HG02973 (cell line): ENCODE data around the gene COL6A3.
"Not testable (repeated sequence)": the region's sequence is repeated elsewhere in the genome, so short reads cannot be mapped to it uniquely, and the experiment has no call there.

ENCODE experiments used
- ATAC-seq: cut with Tn5 transposase; IDR thresholded peaks from one replicate; pipeline ENCODE4 v1.9.1; 2021; ENCODE audit warnings: moderate library complexity; ENCODE audit not compliant: unreplicated experiment

COL6A3 gene

DNA sequence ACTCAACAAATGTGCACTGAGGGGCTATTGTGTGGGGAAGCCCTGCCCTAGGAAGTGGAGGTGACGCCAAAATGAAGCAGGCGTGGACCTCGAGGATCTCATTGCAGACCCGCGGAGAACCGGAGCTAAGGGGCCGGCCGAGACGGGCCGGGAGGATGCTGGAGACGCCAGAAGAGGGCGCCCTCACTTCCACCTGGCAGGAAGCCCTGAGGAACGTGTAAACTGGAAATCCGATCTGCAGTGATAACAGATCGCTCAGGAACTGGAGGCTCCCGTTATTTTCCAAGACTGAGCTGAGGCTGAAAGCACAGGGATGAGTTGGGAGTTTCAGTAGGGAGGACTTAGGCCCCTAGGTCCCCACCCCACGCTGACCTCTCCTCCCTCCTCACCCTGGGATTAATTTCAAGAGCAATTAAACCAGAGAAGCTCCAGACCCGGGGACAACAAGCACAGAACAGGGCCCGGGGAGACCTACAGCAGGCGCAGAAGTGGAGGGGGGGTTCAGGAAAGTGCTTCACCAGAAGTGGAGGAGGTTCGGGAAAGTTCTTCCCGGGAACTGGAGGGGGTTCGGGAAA, 7.7 kb upstream of the COL6A3 start:
- no peak for ATAC-seq

DNA sequence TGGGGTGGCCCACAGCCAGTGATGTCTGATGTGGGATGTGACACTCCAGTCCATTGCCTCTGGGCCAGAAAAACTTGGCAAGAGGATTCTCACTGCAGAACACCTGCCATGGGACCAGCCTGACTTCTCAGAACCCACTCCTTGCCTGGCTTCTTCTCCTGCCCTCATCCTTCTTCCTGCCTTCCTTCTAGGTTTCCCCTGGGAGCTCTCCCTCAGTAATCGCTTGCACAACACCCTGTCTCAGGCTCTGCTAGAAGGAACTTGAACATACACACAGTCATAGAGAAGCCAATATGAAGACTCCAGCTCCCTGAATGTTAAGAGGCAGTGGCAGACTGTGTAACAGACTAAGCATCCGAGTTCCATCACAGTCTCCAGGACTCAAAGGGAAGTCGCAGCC, 4.3 kb upstream of the COL6A3 start:
- ATAC-seq, result no peak

DNA sequence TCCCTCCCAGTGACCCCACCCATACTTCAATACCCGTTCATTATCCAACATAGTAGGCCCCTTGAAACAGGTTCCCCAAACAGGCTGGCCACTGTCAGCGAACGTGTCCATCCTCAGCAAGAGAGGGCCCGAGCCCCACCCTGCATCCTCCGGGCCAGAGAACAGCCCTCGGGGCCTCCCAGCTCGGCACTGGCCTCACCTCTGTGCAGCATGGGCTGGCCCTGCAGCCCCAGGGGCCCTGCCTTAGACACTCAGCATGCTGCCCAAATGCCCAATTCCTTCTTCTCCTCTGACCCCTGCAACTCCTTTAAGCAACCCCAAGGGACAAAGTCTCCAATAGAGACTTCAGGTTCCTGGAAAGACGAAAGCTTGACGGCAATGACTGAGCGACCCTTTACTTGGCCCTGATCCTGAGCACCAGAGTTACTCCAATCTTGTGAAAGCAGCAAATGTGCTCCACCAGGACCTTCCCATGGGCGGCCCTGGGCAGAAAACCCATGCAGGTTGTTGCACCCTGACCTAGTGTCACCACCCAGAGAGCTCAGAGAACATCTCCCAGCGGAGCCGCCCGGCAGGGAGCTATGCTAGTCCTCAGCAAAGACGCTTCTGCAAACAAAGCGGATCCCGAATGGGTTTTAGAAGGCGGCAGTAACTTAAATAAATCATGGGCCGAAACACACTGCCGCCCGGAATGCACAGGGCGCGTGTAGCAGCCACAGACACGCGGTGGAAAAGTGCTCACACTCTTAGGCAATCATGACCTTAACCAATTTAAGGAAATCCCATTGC, 782 bp downstream of the COL6A3 start:
- no peak for ATAC-seq

DNA sequence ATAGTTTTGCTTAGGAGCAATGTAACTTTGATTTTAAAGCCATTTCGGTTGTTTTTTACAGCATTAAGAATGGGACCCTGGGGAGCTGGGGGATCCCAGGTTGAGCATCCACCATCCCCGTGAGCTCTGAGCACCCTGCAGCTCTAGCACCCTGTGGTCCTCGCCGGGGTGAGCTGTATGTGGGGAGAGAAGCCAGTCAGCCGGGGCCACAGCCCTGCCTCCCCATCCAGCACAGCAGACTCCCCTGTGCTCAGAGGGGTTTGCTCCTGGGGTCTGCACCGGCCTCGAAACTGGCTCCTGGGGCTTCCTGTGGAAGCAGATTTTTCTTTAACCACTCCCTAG, 1.3 kb downstream of the COL6A3 start:
- no peak for ATAC-seq

DNA sequence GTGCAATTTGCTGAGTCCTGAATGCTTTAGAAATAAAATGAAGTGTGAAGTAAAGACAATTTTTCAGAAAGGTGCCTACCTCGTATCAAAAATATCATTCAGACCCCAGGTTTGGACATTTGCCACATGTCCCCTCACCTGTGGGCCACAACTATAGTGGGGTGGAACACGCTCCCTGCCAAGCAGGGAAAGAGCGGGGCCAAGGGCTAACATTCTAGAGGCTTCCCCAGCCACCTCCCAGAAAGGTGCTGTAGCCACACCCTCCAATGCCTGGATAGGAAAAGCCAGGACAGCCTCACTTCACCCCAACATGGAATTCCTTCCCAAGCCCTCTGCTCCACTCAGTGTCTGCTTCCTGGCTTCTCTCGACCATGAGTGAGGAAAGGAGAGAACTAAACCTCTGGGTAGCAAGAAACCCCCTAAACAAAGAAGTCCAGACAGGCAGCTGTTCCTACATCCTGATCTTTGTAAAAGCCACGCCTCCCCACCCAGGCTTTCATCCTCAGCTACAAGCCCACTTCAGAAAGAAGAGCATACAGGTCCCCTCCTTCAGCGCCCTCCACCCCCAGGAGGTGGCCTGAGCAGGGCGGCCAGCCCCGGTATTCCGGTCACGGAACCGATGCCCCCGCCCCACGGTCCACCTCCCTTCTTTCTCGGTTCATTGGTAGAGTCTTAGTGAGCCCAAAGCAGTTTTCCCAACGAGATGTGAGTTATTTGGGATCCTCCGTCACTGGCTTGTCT, 2.1 kb downstream of the COL6A3 start:
- ATAC-seq, result no peak

DNA sequence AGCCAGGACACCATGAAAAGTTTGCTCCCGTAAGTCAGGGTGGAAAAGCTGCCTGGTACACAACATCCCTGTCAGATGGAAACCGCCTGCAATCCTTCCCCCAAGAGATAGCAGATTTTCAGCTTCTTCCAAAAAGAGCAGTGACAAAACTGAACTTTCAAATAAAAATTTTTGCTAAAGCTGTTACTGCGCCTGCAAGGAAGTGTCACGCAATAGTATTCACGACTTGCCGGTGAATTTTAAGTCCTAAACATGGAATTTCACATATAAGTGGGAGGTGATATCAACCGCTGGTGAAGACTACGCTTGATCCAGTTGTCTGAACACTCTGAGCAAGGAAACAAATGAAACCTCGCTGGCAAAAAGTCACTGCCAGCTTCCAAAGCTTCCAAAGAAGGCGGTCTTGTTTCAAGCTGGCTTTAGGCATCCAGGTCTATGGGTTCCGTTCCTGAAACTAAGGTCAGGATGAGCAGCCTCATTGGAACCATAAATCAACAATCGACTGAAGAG, 2.8 kb downstream of the COL6A3 start:
- ATAC-seq, result no peak

DNA sequence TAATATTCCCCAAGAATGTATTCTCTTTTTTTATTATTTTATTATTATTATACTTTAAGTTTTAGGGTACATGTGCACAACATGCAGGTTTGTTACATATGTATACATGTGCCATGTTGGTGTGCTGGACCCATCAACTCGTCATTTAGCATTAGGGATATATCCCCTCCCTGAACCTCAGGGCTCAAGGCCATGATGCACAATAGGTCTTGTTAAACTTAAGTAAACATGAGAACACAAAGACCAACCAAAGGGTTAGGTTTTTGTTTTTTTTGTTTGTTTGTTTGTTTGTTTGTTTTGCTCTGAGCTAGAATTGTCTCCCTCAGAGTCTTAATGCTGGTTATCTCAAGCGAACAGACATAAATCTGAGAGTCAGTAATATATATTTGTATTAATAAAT, 4.7 kb downstream of the COL6A3 start:
- not testable (repeated sequence) for ATAC-seq

DNA sequence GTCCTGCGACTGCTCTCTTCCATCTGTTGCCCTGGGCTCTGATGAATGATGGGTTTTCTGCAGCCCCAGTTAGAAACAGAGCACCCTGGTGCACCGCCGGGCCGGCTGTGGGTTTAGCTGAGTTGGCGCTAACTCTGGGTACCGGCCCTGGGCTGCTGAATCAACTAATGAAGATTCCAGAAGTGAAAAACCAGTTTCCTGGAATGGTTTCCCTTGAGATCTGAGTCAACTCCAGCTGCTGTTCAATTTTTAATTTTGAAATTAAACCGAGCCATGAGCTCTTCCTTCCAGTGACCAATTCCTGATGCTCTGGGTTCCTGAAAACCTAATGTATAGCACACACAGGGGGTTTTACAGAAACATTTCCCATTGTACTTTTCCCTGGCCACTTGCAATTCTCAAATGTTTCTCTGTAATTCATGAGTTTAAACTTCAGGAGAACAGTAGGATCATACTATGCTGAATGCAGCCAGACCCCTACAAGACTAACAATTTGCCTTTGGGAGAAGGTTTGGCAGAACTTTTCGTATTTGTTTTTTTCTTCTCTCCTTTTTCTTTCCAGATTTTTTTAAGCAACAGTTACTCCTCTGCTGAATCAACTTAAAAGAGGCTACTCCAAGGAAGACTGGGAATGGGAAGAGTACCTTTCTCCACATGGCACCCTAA, 5.5 kb downstream of the COL6A3 start:
- ATAC-seq, result no peak

DNA sequence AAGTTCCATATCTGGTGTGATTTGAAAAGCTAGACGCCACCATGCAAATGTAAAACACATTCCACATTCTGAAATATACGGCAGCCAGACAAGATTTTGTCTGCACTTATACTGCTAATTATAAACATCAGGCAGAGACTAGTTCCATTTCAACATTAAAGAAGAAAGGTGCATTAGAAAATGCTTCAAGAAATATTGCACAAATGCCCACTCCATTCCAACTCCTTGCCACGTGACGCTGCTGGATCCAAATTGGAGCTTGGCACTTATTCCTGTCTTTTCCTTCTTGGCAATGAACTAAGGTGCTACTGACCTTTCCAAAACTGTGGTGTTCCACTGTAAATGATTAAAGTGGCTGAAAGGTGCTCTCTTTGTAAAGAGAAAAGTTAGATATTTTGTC, 6.3 kb downstream of the COL6A3 start:
- ATAC-seq, result no peak

DNA sequence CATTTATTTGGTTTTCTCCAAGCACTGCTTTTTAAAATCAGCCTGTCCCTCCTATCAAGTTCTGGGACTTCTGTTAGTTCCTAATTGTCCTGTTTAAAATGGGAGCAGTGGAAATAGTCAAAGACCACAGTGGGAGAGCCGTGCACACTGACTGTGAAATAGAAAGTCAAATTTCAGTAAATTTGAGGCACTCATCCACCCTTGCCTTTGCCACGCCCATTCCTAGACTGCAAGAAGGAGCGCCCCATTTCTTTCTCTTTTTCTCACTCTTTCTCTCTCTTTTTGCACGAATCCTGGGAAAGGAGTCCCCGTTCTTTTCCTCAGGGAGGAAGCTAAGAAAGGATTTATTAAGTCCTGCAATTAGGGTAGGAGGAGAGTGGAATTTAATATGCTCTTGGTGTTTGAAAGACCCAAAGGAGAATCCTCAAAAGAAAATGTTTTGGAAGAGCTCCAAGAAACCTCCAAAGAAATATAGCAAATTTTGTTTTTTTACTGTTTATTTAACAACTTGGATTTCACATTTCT, 7.5 kb downstream of the COL6A3 start:
- ATAC-seq, result no peak

DNA sequence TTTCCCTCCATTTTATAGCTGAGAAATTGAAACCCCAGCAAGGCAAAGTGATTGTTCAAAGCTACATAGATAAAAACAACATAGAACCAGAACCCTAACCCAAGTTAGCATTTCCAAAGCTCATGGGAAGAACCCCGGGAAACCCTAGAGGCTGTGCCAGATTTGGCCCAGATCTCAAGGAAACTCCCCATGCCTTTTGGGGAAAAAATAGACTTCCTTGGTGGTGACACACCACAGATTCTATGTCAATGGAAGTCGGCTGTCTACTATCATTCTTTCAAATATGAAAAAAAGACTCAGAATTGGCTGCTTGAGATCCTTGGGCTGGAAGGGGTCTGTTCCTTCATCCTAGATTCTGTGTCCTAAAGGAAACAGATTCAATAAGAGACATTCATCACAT, 8.4 kb downstream of the COL6A3 start:
- ATAC-seq, result no peak

DNA sequence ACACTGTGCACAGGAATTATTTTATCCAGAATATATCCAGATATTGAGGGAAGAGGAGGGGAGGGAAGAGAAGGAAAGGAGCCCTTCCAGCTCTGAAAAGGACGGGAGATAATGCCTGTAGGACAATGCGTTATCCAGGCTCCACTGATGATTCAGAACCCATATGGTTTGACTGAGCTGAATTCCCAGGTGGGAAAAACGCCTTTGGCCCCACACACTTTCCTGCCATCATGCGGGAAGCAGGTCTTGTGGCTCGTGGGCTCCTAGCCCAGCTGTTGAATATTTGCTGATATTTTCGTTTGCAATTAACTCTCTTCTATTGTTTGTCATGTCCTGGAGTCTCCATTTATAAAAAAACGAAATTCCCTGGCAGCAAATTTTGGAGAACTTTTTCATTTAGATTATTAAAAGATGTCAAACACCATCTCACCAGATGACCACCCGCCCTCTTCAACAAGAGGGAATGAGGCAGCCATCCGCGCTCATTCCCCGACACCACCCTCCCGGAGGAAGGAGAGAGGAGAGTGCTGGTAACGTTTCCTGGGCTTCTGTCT, 8.9 kb downstream of the COL6A3 start:
- ATAC-seq, result no peak

DNA sequence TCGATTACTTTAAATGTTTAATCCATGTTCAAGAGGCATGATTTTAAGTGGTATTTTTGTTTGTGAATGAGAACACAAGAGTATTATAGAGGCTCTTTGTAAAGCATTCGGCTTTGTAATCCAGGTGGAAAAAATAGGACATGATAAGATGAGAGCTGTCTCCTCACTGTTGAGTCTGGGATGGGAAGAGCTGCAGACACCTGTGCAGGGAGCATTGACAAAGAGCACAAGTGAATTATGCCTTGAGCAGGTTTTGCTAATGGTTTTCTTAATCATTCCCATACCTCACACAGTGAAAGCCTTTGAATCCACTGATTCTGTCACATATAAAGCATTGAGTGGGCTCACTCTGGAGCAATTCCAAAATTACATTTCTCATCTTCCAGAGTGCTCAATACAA, 9.6 kb downstream of the COL6A3 start:
- no peak for ATAC-seq

DNA sequence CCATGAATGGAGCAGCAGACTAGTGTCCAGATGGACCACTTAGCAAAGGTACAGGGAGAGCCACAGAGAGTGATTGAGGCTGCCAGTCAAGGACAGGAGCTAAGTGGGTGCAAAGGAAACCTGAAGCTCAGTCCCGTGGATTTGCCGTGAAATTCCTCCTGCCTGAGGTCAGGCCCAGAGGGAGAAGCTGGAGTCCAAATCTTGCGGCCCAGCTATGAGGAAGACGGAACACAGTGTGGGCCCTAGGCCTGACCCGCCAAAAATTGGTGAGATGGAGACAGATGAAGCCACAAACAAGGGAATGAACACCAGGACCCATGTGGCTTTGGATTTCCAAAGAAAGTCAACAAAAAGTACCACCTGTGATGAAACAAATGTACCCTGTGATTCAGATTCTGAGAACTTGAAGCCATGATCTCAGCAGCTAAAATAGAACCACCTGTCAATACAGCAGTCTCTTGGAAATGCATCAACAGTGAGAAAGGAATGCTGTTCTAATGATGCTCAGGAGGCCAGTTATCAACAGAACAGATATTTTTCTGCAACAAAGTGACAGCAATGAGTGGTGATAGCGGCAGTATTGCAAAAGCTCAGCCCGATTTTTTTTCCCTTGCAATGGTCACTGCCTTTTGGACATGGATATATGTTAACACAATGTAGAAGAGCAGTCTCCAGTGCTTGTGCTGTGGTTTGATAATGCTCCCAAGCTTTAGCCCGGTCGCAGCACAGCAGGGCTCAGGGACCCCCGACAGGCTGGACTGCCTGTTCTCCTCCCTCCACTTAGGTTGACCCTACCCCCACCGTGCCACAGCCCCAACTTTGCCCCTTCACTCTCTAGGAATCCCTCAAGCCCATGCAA, 10.7 kb downstream of the COL6A3 start:
- no peak for ATAC-seq

DNA sequence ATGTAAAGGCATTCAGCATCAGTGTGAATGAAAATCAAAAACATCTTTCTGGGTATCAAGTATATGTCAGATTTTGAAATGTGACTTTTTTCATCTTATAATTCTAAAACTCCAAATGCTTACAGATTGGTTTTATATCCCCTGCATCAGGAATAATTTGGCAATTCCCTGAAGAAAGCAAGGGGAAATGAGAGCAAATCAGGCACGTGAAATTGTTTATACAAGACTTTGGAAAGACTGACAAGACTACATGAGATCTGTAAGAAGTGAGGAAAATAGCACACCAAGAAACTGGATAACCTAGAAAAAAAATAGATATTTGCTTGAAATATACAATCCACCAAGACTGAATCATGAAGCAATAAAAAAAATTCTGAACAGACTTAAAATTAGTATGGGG, 13.8 kb downstream of the COL6A3 start:
- no peak for ATAC-seq

DNA sequence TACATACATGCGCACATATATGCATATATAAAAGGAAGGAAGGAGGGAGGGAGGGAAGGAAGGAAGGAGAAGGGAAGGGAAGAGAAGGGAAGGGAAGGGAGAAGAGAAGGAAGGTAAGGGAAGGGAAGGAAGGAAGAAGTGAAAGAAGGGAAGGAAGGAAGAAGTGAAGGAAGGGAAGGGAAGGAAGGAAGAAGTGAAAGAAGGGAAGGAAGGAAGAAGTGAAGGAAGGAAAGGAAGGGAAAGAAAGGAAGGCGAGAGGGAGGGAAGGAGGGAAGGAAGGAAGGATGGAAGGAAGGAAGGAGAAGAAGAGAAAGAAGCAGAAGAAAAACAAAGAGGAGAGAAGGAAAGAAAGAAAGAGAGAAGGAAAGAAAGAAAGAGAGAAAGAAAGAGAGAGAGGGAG, 16.9 kb downstream of the COL6A3 start:
- no peak for ATAC-seq

DNA sequence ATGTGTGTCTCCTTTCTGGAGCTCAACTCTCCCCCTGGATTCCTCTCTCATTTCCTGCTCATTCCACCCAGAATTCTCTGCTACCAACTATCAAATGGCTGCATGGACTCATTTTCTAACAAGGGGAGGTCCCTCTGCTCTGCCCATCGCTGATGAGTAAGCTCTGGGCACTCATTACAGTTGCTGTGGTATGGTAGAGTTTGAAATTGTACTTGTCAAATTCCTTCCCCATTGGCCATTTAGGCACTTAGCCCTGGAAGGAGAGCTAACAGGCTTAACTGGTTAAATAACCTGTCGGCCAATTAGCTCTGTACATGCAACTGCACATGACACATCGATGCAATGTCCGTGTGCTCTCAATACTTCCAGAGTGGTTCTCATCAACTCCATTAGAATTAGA, 20.4 kb downstream of the COL6A3 start:
- no peak for ATAC-seq

DNA sequence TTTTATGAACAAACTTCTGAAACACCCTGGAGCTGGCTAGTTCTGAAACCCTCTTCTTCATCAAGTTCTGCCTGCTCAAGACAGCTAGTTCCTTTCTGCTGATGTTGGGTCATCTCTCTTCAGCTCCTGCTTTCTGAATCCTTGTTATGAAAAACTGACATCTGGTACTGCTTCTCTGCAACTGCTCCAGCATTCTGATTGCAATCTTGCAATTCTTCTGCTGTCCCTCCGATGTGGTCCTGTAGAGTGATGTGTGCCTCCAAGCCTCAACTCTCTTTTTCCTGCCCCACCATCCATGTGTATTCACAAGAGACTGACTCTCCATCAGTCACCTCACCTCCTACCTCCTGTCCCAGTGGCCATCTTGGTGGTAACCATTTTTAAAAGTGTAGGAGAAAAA, 21.8 kb downstream of the COL6A3 start:
- ATAC-seq, result no peak

DNA sequence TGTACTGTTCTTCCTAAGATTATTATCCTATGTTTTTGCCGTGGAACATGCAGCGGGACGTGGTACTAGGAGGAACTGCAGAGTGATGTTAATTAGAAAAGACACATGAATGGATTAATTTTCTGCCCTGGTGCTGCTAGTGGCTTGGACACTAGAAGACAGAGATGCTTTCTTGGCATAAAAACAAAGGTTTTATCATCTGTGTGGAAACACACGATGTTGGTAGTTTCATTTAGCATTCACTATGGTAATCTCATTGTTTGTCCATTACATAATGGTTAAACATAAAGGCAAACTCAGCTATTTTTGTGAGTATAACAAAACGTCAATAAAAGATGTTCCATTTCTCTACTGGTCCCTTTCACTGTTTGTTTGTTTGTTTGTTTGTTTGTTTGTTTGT, 22.8 kb downstream of the COL6A3 start:
- no peak for ATAC-seq

DNA sequence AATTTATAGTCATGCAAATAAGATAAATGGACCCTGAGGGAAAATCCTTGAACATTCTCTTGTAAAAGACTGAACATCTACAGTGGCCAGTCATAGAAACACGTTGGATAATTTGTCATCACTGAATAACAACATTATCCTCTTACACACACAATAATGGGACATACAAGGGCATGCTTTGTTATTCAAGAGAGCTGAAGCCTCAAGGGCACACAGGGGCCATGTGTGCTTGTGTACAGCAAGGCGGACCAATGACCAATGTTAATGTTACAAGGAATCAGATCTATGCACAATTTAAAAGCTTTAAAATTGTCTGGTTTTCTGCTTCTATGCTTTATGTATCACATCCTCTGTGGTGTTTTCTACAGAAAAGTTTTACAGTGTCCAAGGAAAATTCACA, 23.7 kb downstream of the COL6A3 start:
- ATAC-seq, result no peak
